Measurements from ENCODE around the gene RBM38.

GRCh38 chr20:57434390-57434700, 43.1 kb downstream of the RBM38 start:
- TF ChIP-seq CTCF (IDR thresholded peaks at IDR 0.05; ENCODE audit: borderline replicate concordance, extremely low read depth, low read length, poor library complexity, severe bottlenecking) (peak; percentile 53), EZH2 (IDR thresholded peaks at IDR 0.05; ENCODE audit: borderline replicate concordance, low read depth, low read length, severe bottlenecking) (no peak)

Measured in DND-41 (cell line).